Measurements from ENCODE around the gene CCSAP. TPM values are rescaled to one million over a fixed set of nuclear protein-coding genes. Genes with fewer than 3 reads are reported as not detected.

CCSAP gene
- total RNA-seq, 1 experiment from 2014 or later, result 11.1 TPM

- H3K4me3 Mint-ChIP-seq (ENCODE audit: low read depth, unreplicated experiment), result no peak overlapping the region
- intact Hi-C loops (cut with micrococcal nuclease; ENCODE audit: unreplicated experiment), result no loop called here
- H3K4me1 Mint-ChIP-seq (ENCODE audit: low read depth, unreplicated experiment), result peaks cover 10% of the 10 kb centered on the region
- no TSS peak for BruUV-seq (replicated peaks)
- H3K9me3 Mint-ChIP-seq (ENCODE audit: low read depth, unreplicated experiment), result peaks cover 3% of the 10 kb centered on the region
- no peak for DNase-seq
- CTCF ChIA-PET, result no interaction called here
- peaks cover 26% of the 10 kb centered on the region for H3K27me3 Mint-ChIP-seq (ENCODE audit: unreplicated experiment)
- H3K27ac Mint-ChIP-seq (ENCODE audit: unreplicated experiment), result no peak overlapping the region
- no peak for TF ChIP-seq CTCF (IDR thresholded peaks at IDR 0.05; ENCODE audit: unreplicated experiment)
- no peaks in the 10 kb centered on the region for H3K36me3 Mint-ChIP-seq (ENCODE audit: insufficient read depth, unreplicated experiment)
Observed at GRCh38 chr1:229384822-229385221, 42.0 kb upstream of the CCSAP start.

- Mint-ChIP-seq H3K27ac (ENCODE audit: unreplicated experiment) (no peak overlapping the region), H3K27me3 (ENCODE audit: unreplicated experiment) (peaks cover 35% of the 10 kb centered on the region), H3K9me3 (ENCODE audit: low read depth, unreplicated experiment) (no peaks in the 10 kb centered on the region), H3K4me3 (ENCODE audit: low read depth, unreplicated experiment) (no peak overlapping the region), H3K4me1 (ENCODE audit: low read depth, unreplicated experiment) (peaks cover 2% of the 10 kb centered on the region), H3K36me3 (ENCODE audit: insufficient read depth, unreplicated experiment) (no peaks in the 10 kb centered on the region)
- no peak for TF ChIP-seq CTCF (IDR thresholded peaks at IDR 0.05; ENCODE audit: unreplicated experiment)
- no TSS peak for BruUV-seq (replicated peaks)
- intact Hi-C loops (cut with micrococcal nuclease; ENCODE audit: unreplicated experiment), result no loop called here
- CTCF ChIA-PET, result no interaction called here
- no peak for DNase-seq
Observed at GRCh38 chr1:229383961-229384360, 41.1 kb upstream of the CCSAP start.

- Mint-ChIP-seq H3K27ac (ENCODE audit: unreplicated experiment) (no peak overlapping the region), H3K9me3 (ENCODE audit: low read depth, unreplicated experiment) (no peaks in the 10 kb centered on the region), H3K4me1 (ENCODE audit: low read depth, unreplicated experiment) (no peaks in the 10 kb centered on the region), H3K36me3 (ENCODE audit: insufficient read depth, unreplicated experiment) (no peaks in the 10 kb centered on the region), H3K27me3 (ENCODE audit: unreplicated experiment) (peaks cover 39% of the 10 kb centered on the region), H3K4me3 (ENCODE audit: low read depth, unreplicated experiment) (no peak overlapping the region)
- BruUV-seq (replicated peaks), result no TSS peak
- intact Hi-C loops (cut with micrococcal nuclease; ENCODE audit: unreplicated experiment), result no loop called here
- CTCF ChIA-PET, result no interaction called here
- no peak for DNase-seq
- TF ChIP-seq CTCF (IDR thresholded peaks at IDR 0.05; ENCODE audit: unreplicated experiment), result no peak
Observed at GRCh38 chr1:229383188-229383587, 40.3 kb upstream of the CCSAP start.

- TF ChIP-seq CTCF (IDR thresholded peaks at IDR 0.05; ENCODE audit: unreplicated experiment), result no peak
- intact Hi-C loops (cut with micrococcal nuclease; ENCODE audit: unreplicated experiment), result no loop called here
- Mint-ChIP-seq H3K27ac (ENCODE audit: unreplicated experiment) (no peak overlapping the region), H3K9me3 (ENCODE audit: low read depth, unreplicated experiment) (no peaks in the 10 kb centered on the region), H3K36me3 (ENCODE audit: insufficient read depth, unreplicated experiment) (no peaks in the 10 kb centered on the region), H3K4me1 (ENCODE audit: low read depth, unreplicated experiment) (no peaks in the 10 kb centered on the region), H3K27me3 (ENCODE audit: unreplicated experiment) (peaks cover 38% of the 10 kb centered on the region), H3K4me3 (ENCODE audit: low read depth, unreplicated experiment) (no peak overlapping the region)
- no TSS peak for BruUV-seq (replicated peaks)
- CTCF ChIA-PET, result no interaction called here
- no peak for DNase-seq
Observed at GRCh38 chr1:229381234-229381633, 38.4 kb upstream of the CCSAP start.
